ENCODE data around the gene FAM227A. TPM values are rescaled to one million over a fixed set of nuclear protein-coding genes. Genes with fewer than 3 reads are reported as not detected.

The FAM227A gene
- total RNA-seq, 1 donor from 2014 or later = 1.0 TPM

GRCh38 chr22:38549101-38549894, 106.9 kb downstream of the FAM227A start:
- Histone ChIP-seq H3K4me1 (no peaks in the 10 kb centered on the region), H3K27me3 (ENCODE audit: low read depth) (no peaks in the 10 kb centered on the region), H3K9me3 (replicated peaks) (peaks cover 2% of the 10 kb centered on the region), H3K27ac (replicated peaks) (no peak overlapping the region), H3K4me3 (no peak overlapping the region), H3K36me3 (no peaks in the 10 kb centered on the region)
- TF ChIP-seq, protein P1, sequence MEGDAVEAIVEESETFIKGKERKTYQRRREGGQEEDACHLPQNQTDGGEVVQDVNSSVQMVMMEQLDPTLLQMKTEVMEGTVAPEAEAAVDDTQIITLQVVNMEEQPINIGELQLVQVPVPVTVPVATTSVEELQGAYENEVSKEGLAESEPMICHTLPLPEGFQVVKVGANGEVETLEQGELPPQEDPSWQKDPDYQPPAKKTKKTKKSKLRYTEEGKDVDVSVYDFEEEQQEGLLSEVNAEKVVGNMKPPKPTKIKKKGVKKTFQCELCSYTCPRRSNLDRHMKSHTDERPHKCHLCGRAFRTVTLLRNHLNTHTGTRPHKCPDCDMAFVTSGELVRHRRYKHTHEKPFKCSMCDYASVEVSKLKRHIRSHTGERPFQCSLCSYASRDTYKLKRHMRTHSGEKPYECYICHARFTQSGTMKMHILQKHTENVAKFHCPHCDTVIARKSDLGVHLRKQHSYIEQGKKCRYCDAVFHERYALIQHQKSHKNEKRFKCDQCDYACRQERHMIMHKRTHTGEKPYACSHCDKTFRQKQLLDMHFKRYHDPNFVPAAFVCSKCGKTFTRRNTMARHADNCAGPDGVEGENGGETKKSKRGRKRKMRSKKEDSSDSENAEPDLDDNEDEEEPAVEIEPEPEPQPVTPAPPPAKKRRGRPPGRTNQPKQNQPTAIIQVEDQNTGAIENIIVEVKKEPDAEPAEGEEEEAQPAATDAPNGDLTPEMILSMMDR (IDR thresholded peaks at IDR 0.05; ENCODE audit: borderline replicate concordance) = no peak
- no peak for DNase-seq
- intact Hi-C loops (cut with micrococcal nuclease) = no loop called here

DNA sequence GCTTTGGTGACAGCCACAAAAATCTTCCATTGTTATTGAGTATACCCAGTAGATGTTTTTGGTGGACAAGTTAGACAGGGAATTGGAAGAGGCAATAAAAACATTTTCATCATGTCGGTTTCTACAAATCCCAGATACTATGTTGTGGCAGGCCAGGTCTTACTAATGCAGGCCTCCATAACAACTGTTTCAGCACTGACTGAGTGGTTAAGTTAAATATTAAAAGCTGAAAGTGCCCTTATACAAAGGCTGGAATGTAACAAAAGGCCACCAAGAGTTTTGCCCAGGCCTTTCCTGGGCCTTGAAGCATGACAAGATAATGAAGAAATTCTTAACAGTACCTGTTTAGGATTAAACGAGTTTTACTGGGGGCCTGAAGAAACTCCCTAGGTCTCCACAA, 115.5 kb downstream of the FAM227A start:
- Histone ChIP-seq H3K4me3 (no peak overlapping the region), H3K36me3 (no peaks in the 10 kb centered on the region), H3K27ac (replicated peaks) (no peak overlapping the region), H3K27me3 (ENCODE audit: low read depth) (no peaks in the 10 kb centered on the region), H3K4me1 (no peaks in the 10 kb centered on the region), H3K9me3 (replicated peaks) (peaks cover 16% of the 10 kb centered on the region)
- TF ChIP-seq, protein P1 (IDR thresholded peaks at IDR 0.05; ENCODE audit: borderline replicate concordance) = no peak
- intact Hi-C loops (cut with micrococcal nuclease) = no loop called here
- DNase-seq = no peak

GRCh38 chr22:38531251-38531938, 124.8 kb downstream of the FAM227A start:
- Histone ChIP-seq H3K27ac (replicated peaks) (no peak overlapping the region), H3K4me1 (no peaks in the 10 kb centered on the region), H3K36me3 (no peaks in the 10 kb centered on the region), H3K9me3 (replicated peaks) (no peaks in the 10 kb centered on the region), H3K4me3 (no peak overlapping the region), H3K27me3 (ENCODE audit: low read depth) (peaks cover 10% of the 10 kb centered on the region)
- no peak for DNase-seq
- TF ChIP-seq, protein P1 (IDR thresholded peaks at IDR 0.05; ENCODE audit: borderline replicate concordance) = no peak
- intact Hi-C loops (cut with micrococcal nuclease) = no loop called here

Other genes with a start within 250 kb of the FAM227A start
- 45.7 TPM for gene KCNJ4, start 201.2 kb downstream of the FAM227A start, total RNA-seq
- gene KDELR3, start 188.3 kb downstream of the FAM227A start, total RNA-seq = 6.0 TPM
- 228 TPM for gene DDX17, start 150.1 kb downstream of the FAM227A start, total RNA-seq
- 1.0 TPM for gene DMC1, start 86.2 kb downstream of the FAM227A start, total RNA-seq
- gene CBY1, start 246 bp upstream of the FAM227A start, total RNA-seq = 44.4 TPM
- gene TOMM22, start 25.6 kb upstream of the FAM227A start, total RNA-seq = 66.6 TPM
- gene JOSD1, start 44.6 kb upstream of the FAM227A start, total RNA-seq = 18.7 TPM
- 28.9 TPM for gene GTPBP1, start 49.6 kb upstream of the FAM227A start, total RNA-seq
- 116 TPM for gene SUN2, start 99.6 kb upstream of the FAM227A start, total RNA-seq
- 10.0 TPM for gene DNAL4, start 137.8 kb upstream of the FAM227A start, total RNA-seq
- gene NPTXR, start 187.6 kb upstream of the FAM227A start, total RNA-seq = 23.3 TPM
- gene CBX6, start 215.8 kb upstream of the FAM227A start, total RNA-seq = 32.9 TPM

Measured in left ventricle myocardium inferior (tissue), 1 donor.